Stimulated activated CD8-positive, alpha-beta memory T cell treated with anti-CD3 and anti-CD28 coated beads, Interleukin-7, amount 100 ng/mL, for 48 hours (primary cell): ENCODE results near the gene SEC61B.

Experiments
- DNase-seq, 2 donors: peaks; one replicate each; pipeline ENCODE4 v3.0.0-alpha.2; 2020; ENCODE audit warnings: low read depth in 1 of 2; ENCODE audit errors: extremely low read depth in 1 of 2

The SEC61B gene

DNA sequence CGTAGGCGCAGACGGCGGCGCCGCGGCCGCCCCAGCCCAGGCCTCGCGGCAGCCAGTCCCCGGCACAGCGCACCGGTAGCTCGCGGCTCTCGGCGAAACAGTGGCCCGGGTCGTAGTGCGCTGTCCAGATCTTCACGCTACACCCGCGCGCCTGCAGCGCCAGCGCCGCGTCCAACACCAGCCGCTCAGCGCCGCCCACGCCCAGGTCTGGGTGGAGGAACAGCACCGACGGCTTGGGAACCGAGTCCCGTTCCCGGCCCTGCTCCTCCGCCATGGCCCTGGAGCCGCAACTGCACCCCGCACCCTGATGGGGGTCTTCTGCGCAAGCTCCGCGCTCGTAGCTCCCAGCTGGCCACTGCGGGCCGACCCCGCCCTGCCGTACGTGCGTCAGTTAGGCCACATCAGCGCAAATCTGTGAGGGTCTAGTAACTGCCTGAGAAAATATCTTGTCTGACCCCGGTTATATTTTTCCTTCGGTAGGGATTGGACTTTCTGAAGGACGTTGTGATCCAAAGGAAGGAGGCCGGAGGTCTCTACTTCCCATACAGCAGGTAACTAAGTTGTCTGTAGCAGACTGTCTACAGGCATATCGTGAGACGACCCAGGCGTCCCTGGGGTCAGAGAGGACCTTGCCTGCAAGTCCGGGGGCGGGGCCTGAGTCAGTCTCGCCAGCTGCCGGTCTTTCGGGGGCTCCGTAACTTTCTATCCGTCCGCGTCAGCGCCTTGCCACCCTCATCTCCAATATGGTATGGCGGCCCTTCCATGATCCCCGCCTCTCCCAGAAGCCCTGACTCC, at the start of gene SEC61B, which contains the start of gene ALG2:
Gene SEC61B (plus strand): TSS at position 662 of the 795 bp plus-strand sequence. CDS start 82 bp downstream, at position 744.
Gene ALG2 (minus strand): TSS at position 322 of the 795 bp plus-strand sequence. CDS start 48 bp downstream, at position 274.
- DNase-seq: peak; percentile 86 to 96

DNA sequence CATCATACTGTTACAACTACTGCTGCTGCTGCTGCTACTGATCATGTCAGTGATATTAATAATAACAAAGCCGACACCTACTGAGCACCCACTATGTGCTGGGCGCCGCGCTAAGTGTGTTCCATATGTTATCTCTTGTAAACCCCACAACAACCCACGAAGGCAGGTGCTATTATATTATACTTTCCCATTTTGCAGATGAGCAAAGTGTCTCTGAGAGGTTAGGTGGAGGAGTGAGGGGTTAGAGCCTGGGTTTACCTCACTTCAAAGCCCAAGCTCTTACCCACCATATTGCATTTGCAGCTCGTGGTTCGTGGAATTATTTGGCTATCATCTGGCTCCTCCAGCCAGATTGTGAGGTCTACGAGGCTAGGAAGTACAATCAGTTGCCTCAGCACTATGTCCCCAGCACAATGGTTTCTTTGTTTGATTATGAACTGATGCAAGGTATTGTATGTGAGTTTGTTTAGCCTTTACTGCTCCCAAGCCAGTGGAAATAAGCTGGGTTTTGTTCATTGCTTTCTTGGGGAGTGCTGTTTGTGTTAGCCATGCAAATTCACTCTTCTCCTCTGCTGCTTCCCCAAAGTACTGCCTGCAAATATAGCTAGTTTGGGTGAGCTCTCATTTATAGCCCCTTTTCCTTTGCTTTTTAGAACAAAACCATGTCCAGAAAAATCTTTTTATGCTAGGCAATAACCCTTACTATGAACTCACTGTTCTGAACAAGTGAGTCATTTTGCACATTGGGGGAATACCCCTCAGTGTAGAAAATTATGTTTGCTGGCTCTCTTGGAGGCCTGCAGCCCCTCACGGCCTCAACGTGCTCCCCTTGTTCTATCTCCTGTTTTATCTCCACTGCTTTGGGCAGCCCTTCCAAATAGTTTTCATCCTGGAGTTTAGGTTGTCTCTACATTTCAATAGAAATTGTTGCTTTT, 48.2 kb upstream of the SEC61B start:
- no peak for DNase-seq

DNA sequence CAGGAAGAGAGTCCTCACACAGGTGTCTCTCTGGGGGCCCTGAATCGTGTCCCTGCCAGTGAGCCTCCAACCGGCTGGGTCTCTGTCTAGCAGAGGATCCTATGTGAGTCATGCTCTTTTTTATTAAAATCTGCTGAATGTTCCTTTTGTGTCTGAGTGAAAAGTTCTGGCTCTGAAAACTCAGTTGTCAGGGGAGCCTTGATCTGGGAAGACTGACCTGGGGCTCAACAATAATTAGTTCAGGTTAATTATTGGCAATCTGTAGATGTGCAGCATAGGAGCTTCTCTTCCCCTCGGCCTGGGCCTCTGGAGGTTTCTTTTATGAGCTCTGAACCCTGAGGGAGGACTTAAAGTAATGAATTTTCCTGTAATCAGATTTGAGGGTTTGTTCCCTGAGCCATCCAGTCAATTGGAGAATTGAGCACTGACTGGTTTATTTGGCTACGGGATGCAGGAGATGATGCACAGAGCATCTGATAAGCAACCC, 45.5 kb upstream of the SEC61B start:
- DNase-seq: no peak

DNA sequence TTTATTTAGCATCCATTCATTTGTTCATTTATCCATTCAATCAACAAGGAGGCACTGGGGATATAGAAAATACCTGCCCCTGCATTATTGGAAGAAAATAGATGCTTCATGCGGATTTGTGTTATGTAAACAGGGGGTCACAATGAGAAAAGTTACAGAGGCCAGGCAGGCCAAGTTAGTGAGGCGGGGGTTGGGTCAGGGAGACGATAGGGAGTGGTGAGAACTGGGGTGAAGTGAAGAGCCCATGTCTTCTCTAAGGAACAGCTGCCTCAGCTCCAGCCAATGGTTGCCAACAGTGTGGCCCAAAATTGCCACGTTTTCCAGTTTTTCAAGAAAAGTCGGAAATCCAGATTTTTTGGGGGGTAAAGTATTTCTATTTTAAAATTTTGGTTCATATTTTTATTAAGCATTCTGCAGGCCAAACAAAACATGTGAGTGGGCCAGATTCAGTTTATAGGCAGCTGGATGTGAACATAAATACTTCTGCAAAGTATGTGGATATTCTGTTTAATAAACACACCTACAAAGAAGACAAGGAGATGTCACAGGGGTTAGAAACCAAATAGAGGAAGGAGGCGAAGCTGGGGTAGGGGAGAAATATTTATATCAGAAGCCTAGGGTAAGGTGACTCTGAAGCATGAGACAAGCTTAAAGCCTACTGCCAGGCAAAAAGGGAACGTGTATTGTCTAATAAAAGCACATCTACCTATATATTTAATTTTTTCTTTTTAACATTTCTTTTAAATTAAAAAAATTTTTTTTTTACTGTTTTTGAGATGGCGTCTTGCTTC, 44.3 kb upstream of the SEC61B start:
- no peak for DNase-seq

DNA sequence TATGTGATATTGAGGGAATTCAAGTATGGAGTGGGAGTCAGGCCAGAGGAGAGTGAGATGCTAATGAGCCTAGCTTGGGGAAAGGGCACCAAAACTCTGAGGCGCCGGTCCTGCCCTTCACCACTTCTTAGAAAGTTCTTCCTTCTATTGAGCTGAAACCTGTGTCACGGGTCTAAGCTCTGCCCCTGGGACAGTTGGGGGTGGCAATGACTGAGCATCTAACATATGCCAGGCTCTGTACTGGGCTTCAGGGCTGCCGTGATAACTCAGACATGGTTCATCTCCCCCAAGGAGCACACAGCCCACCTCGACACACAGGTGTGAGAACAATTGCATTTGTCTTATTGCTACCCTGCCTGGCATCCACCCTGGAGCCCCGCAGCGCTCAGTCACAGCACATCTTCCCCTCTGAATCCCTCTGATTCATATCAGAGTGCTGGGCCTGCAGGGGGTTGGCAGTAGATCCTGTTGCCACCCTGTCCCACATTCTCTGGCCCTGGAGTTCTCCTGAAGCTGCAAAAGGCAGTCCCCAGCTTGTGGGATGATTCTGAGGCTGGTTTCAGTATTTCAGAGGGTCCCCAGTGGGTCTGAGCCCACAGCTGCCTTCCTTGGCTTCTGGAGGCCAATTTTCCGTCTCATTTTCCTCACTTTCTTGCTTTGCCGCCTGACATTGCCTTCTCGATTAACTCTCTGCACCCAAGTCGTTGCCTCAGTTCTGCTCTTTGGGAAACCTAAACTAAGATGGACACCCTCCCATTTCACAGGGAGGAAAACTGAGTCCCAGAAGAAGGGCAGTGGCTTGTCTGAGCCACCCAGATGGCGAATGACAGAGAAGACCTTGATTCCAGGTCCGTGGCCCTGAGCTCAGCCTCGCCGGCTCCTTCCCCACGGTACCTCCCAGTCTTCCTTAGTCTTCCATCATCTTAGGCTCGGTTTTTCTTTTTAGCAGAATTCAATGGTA, 42.9 kb upstream of the SEC61B start:
- no peak for DNase-seq

DNA sequence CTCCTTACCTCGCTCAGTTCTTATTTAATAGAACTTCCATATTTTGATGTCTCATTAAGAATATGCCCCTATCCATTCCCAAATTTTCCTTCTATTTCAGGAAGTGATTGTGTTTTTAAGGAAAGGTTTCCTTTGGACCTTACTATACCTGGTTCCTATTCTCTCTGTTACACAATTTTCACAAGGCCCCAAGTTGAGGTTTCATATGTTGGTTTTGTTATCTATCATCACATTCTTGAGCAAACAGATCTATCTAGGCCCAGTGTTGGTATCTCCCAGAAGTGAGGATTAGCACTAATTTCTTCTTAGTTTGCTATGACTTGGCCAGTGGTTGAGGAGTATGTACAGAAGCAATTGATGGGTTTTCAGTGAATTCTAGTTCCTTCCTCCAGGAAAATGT, 41.9 kb upstream of the SEC61B start:
- DNase-seq: no peak

DNA sequence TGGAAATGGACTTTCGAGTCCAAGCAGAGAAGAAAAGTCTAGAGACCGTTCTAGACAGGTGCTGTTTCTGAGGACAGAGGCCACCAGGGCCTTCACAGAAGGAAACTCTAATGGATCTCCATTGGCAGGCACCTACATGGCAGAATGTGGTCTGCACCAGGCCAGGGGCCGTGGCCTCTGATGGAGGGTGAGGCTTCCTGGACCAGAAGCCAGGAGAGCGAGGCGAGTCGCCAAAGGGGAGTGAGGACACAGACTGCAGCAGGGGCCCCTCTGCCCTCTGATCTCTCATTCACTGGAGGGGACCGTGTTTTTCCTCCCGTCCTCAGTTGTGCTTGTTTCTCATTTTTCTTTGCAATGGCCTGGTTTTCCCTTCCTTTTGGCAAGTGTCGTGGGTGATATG, 41.4 kb upstream of the SEC61B start:
- no peak for DNase-seq

DNA sequence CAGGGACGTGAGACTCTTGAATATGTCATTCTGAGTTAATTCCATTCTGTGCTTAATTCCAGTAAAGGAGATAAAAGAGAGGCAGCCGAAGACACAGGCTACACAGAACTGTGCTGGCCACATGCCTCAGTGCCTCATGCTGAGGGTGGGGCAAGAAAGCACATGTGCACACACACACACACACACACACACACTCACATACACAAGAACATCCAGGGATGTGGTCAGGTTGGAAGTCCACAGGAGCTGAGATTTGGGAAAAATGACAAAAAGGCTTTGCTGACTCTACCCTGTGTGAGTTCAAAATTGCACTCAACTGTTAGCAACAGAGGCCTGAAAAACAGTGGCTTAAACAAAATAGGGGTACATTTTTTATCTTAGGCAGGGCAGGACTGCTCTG, 40.9 kb upstream of the SEC61B start:
- DNase-seq: no peak

DNA sequence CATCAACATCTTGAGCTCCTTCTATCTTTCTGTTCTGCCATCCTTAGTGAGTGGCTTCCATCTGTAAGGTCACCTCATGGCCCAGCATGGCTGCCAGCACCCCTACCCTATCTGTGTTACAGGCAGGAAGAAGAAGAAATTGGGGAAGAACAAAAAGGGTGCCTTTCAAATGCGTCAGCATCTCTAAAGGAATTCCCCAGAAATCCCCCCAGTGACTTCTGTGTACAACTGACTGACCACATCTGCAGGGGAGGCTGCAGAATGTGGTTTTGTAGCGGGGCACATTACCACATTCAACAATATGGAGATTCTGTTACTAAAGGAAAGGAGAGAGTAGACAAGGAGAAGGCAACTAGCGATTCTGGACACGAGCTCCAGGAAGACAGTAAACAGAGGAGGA, 40.5 kb upstream of the SEC61B start:
- DNase-seq: peak in 1 of 2 donors; percentile 37

DNA sequence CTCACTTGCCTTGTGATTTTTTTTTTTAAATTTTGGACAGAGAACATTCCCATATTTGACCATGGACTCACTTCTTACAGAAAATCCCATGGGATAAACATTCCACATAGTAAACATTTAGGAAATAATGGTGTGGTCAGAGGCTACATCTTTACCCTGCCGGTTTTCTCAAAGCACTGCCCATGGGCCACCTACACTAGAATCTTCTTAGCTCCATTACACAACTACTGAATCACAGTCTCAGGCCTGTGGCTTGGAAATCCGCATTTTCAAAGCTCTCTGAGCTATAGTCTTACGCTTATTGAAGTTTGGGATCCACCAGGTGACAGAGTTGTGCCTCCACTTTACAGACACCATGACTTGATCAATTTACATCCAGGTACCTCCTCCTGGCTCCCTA, 39.7 kb upstream of the SEC61B start:
- DNase-seq: no peak

DNA sequence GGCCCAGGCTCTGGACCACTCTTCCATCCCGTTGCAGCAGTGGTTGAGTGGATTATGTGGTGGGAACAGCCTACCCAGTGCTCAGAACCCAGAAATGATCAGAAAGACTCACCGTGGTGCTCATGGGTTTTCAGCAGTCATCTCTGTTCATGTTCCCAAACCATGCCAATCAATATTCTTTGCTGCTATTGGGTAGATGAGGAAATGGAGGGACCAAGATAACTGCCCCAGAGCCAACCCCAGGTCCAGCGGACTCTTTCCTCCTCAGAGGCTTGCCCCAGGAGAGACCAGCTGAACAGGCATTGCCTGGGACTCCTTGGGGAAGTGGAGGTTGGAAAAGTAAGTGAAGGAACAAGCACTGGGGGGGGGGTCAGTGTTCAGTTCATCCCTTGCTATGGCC, 38.5 kb upstream of the SEC61B start:
- DNase-seq: no peak

DNA sequence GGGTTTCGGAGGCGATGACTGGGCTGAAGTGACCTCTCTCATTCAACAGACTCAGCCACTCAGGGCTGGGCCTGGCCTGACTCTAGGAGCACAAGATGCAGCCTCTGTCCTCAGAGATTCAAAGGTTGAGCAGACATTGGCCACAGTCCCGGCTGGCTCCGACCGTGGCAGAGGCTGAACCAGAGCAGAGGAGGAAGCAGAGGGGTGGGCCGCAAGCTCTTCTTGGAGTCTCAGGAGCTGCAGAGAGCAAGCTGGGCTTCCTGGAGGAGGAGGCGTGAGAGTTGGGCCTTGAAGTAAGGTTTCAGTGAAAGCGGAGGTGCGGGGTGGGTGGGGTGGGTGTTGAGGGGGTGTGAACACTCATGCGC, 38.0 kb upstream of the SEC61B start:
- no peak for DNase-seq

DNA sequence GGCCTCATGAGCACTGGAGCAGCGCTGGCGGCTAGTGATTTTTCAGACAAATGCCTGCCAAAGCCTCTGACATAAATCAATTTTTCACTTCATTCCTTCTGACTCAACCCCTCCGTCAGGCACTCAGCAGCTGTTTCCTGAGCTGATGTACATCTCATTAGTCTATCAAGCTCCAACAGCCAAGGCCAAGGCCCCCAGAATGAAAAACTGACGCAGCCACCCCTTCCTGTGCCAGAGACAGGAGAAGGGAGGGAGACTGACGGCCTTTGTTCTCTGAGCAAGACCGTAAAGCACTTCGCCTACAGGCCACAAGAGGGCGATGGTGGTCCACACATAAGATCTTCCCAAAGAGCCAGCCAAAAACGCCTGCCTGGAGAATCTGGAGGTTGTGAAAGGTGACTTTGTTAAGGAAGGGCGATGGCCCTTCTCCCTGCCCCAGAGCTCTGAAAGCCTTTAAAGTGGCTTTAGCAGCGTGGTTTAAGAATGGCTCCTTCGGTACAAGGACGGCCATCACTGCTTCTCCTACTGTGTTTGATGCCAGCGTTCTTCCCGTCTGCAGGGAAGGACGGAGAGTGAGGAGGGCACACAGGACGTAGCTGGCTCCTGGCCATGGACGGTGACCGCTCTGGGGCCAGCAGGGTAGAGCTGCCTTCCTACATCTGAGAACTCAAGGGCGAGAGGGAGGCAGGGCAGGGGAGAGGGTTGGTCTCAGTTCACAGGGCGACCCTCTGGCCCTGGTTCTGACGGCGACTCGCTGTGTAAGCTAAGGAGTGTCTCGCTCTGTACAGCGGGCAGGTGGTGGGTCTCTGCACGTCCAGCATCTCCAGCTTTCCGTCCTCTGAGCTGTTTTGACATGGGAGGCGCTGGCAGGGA, 37.4 kb upstream of the SEC61B start:
- peak; percentile 69 to 77 for DNase-seq

DNA sequence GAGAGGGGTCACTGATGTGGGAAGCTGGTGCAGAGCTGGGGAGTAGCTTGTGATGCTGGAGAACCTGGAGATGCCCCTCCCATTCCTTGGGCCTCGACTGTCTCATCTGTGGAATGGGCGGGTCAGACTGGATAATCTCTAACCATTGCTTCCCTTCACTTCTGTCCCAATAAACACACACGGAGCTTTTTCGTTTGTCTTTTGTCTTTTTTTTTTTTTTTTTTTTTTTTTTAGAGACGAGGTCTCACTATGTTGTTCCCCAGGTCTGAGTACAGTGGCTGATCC, 36.8 kb upstream of the SEC61B start:
- no peak for DNase-seq

DNA sequence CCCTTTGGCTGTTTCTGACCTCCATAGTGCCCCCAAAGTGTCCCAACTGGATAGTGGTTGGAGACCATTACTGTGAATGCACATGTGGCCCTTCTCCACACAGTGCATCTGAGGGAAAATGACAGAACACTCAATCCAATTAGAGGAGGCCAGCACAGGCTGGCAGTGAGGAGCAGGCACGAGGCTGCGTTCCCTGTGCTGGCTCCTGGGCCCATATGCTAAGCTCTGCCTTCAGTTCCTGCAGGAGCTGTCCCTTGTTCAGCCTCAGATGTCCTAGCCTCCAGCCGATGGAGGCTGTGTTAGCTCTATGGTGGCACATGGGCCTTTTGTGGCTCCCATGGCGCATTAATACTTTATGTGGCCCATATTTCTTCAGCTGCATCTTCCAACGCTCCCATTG, 36.1 kb upstream of the SEC61B start:
- DNase-seq: no peak

DNA sequence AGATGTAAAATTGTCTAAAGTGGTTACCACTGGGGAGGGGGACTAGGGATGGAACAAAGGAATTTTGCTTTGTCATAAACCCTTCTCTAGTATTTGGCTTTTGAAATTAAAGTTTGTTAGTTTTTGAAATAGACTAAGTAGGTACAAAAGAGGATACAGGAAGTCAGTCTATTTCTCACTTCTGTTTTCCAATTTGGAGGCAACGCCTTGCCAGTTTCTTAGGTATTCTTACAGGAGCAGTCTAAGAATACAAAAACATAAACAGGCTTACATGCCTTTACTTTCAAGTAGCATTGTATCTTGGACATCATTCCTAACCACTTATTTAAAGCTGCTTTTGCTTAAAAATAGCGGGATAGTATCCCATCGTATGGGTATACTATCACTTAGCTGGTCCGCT, 34.8 kb upstream of the SEC61B start:
- no peak for DNase-seq

DNA sequence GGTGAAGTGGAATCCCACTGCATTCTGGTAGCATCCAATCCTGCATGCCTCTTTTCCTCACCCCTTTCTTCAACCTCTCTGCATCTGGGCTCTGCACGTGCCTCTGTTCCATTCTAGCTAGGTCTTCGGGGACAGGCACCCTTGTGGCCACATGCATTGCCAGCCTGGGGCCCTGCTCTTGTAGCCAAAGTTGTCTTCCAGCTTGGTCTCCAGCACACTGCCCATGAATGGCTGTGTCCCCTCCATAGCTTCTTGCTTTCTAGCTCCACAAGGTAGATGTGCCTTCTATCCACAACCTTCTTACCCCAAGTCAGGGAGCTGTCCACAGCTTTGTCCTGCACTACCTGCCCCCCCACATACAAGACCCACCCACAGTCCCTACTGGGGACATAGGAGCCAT, 32.9 kb upstream of the SEC61B start:
- no peak for DNase-seq

DNA sequence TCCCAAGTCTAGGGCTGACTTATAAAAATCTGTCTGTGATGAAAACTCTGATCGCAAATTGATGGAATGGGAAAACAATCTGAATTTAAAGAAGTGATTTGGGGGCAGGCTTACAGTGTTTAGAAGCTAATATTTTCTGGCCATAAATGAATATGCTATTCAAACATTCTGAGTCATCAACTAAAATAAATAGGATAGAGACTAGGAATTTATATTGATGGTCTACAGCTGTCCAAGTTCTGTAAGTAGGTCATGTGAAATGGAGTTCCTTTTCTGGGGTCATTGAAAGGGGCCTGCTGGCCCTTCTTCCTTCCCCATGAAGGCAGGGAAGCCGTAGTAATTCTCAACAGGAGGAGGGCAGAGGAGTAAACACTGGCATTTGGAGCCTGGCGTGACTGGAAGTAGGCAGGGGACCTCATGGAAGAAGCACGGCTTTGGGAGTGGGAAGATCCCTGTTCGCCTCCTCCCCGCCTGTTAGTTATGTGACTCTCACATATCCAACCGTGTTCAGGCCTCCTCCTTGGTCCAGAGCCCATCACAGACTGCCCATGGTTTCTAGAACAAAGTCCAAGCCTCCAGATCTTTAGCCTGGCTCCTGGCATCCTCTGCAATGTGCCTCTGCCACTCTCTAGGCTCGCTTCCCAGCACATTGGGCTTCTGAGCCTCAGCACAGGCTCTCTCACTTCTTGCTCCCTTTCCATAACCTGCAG, 32.0 kb upstream of the SEC61B start:
- DNase-seq: no peak
